Mucosa of rectum (tissue), 2 donors: ENCODE data around the gene AKT1S1.
"Not testable (repeated sequence)": the region's sequence is repeated elsewhere in the genome, so short reads cannot be mapped to it uniquely, and the experiment has no call there.

Source experiments
- H3K27ac ChIP-seq, 2 donors: one replicate each; pipeline ENCODE4 v1.7.0; 2013; ENCODE audit warnings: inconsistent platforms in 2 of 2, low read depth in 2 of 2, low read length in 2 of 2
- H3K27me3 ChIP-seq, 2 donors: one replicate each; pipeline ENCODE4 v1.7.0; 2013; ENCODE audit warnings: low read length in 2 of 2; ENCODE audit not compliant: control insufficient read depth in 2 of 2, insufficient read depth in 2 of 2
- H3K36me3 ChIP-seq, 2 donors: one replicate each; pipeline ENCODE4 v1.7.0; 2013; ENCODE audit warnings: low read length in 2 of 2; ENCODE audit not compliant: control insufficient read depth in 2 of 2, insufficient read depth in 2 of 2
- H3K4me1 ChIP-seq, 2 donors: one replicate each; pipeline ENCODE4 v1.7.0; 2013; ENCODE audit warnings: low read length in 2 of 2, mild to moderate bottlenecking in 1 of 2; ENCODE audit not compliant: control insufficient read depth in 2 of 2, insufficient read depth in 2 of 2
- H3K4me3 ChIP-seq, 2 donors: one replicate each; pipeline ENCODE4 v1.7.0; 2013; ENCODE audit warnings: low read length in 2 of 2
- H3K9ac ChIP-seq, 2 donors: one replicate each; pipeline ENCODE4 v1.7.0; 2013; ENCODE audit warnings: low read length in 2 of 2, low read depth in 1 of 2, mild to moderate bottlenecking in 1 of 2
- H3K9me3 ChIP-seq, 2 donors: one replicate each; pipeline ENCODE4 v1.7.0; 2013; ENCODE audit warnings: low read length in 2 of 2; ENCODE audit not compliant: control insufficient read depth in 2 of 2
- donor health status: healthy.
- donor health status: Normal muscosa, but diverticular disease.

Gene AKT1S1

GRCh38 chr19:49877020-49877878 lies at the start of gene AKT1S1, which contains the start of gene TBC1D17:
Gene AKT1S1 (minus strand): TSS chr19:49877355. CDS start chr19:49873295, 4,060 bp downstream.
Gene TBC1D17 (plus strand): TSS chr19:49877702. CDS start chr19:49877724, 22 bp downstream.
- H3K27ac ChIP-seq: peak within 1 kb of the TSS; percentile 98 to 99
- peaks cover 16 to 18% of the 10 kb centered on the region in 2 donors for H3K4me1 ChIP-seq
- peaks cover 29 to 31% of the 10 kb centered on the region in 2 donors for H3K36me3 ChIP-seq
- peak within 1 kb of the TSS; percentile 99 for H3K4me3 ChIP-seq
- no peaks in the 10 kb centered on the region for H3K27me3 ChIP-seq
- H3K9ac ChIP-seq: peak within 1 kb of the TSS; percentile 99 to 100
- H3K9me3 ChIP-seq: no peaks in the 10 kb centered on the region

GRCh38 chr19:49926515-49926914 lies 49.4 kb upstream of the AKT1S1 start:
- no peaks in the 10 kb centered on the region for H3K9me3 ChIP-seq
- no peaks in the 10 kb centered on the region for H3K27me3 ChIP-seq
- no peak overlapping the region for H3K4me3 ChIP-seq
- no peak overlapping the region for H3K27ac ChIP-seq
- peaks cover 8 to 17% of the 10 kb centered on the region in 2 donors for H3K4me1 ChIP-seq
- no peak overlapping the region for H3K9ac ChIP-seq
- H3K36me3 ChIP-seq: peaks cover 16 to 42% of the 10 kb centered on the region in 2 donors

GRCh38 chr19:49925486-49925885 lies 48.3 kb upstream of the AKT1S1 start:
- Histone ChIP-seq H3K4me1 (peaks cover 8 to 17% of the 10 kb centered on the region in 2 donors), H3K36me3 (peaks cover 16 to 47% of the 10 kb centered on the region in 2 donors), H3K9me3 (no peaks in the 10 kb centered on the region), H3K9ac (no peak overlapping the region), H3K4me3 (no peak overlapping the region), H3K27me3 (no peaks in the 10 kb centered on the region), H3K27ac (no peak overlapping the region)

DNA sequence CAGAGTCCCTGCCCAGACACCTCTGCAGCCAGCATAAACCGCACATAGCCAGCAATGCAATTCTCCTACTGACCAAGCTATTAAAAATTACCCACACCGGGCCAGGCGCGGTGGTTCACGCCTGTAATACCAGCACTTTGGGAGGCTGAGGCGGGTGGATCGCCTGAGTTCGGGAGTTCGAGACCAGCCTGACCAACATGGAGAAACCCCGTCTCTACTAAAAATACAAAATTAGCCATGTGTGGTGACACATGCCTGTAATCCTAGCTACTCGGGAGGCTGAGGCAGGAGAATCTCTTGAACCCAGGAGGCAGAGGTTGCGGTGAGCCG lies 47.7 kb upstream of the AKT1S1 start:
- H3K9ac ChIP-seq, H3K4me3 ChIP-seq, H3K9me3 ChIP-seq, H3K27me3 ChIP-seq, H3K27ac ChIP-seq: not testable (repeated sequence)
- Histone ChIP-seq H3K4me1 (peaks cover 8 to 17% of the 10 kb centered on the region in 2 donors), H3K36me3 (peaks cover 16 to 47% of the 10 kb centered on the region in 2 donors)

DNA sequence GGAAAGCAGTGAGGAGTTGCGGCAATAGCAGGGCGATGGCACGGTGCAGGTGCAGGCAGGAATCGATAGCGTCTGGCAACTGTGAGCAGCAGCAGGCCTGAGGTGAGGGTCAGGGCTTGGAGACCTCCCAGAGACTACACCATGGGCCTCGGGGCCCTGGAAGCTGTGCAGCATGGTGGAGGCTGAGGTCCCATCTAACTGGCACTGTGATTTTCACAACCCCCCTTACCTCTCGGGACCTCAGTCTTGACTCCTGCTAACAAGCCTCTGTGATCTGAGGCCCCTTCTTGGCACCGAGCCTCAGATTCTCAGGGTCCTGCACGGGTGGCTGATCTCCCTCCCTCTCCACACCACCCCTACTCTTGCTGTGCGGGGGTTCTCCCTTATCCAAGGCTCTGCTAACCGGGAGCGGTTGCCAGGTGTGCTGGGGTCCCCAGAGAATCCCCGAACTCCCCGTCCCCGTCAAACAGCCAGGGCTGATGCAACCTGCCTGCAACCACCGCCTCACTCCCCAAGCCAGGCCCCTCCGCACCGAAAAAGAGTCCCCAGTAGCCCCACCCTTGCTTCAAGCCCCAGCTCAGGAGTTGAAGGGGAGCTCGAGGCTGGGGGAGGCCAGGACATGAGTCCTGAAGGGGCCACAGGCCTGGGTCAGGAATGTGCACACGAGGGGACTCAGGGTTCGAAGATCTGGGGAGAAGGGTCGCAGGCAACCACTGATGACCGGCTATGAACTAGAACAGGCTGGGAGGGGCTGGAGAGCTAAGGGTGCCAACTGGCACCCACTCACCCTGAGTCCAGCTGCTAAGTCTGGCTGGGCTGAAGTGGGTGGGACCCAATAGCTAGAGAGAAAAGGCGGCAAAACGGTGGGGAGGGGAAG lies 47.1 kb upstream of the AKT1S1 start:
- no peak overlapping the region for H3K9ac ChIP-seq
- H3K4me3 ChIP-seq: no peak overlapping the region
- H3K4me1 ChIP-seq: peaks cover 8 to 17% of the 10 kb centered on the region in 2 donors
- H3K27me3 ChIP-seq: no peaks in the 10 kb centered on the region
- no peaks in the 10 kb centered on the region for H3K9me3 ChIP-seq
- H3K36me3 ChIP-seq: peaks cover 16 to 47% of the 10 kb centered on the region in 2 donors
- H3K27ac ChIP-seq: no peak overlapping the region

- Histone ChIP-seq H3K9me3 (no peaks in the 10 kb centered on the region), H3K9ac (no peak overlapping the region), H3K27ac (no peak overlapping the region), H3K4me1 (peaks cover 8 to 12% of the 10 kb centered on the region in 2 donors), H3K27me3 (no peaks in the 10 kb centered on the region), H3K4me3 (no peak overlapping the region), H3K36me3 (peaks cover 17 to 49% of the 10 kb centered on the region in 2 donors)
Observed at GRCh38 chr19:49923055-49924003, 46.2 kb upstream of the AKT1S1 start.

DNA sequence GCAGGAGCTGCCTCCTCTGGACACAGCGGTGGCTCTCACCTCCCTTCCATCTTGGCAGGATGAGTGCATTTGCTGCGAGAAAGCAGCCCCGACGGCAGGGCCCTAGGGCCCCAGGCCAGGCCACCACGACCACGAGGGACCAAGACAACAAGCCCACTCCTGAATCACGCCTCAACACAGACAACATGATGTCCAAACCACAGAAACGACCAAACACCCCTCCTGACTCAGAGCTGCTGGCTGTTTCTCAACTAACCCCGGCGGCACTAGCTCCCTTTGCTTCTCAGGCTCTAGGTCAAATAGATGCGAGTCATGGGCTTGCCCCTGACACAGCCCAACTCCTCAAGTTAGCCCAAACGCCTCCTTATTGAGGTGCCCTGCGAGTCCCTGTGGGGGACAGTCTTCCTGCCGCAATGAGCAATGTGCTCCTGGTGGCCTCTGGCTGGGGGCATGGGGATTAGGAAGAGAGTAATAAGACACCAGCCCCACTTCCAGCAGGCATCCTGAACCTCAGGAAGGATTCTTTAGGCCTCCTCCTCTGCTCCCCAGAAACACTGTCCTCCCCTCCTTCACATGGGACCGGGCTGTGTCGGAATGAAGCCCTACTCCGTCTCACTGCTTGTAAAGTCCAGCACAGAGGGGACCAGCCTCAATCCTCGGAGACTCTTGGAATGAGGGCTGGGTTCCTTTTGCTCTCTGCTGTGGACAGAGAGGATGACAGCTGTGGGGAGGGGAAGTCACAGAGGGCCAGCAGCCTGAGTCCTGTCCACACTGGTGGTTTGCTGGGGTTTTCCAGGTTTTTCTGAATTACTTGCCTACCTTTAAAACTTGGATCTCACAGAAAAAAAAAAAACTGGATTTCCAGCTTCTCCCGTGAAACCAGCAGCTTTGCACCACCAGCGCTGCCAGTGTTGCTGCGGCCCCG lies 45.0 kb upstream of the AKT1S1 start:
- Histone ChIP-seq H3K9ac (no peak overlapping the region), H3K36me3 (peaks cover 23 to 47% of the 10 kb centered on the region in 2 donors), H3K9me3 (no peaks in the 10 kb centered on the region), H3K27ac (no peak overlapping the region), H3K4me3 (no peak overlapping the region), H3K4me1 (peaks cover 0 to 3% of the 10 kb centered on the region in 2 donors), H3K27me3 (no peaks in the 10 kb centered on the region)

DNA sequence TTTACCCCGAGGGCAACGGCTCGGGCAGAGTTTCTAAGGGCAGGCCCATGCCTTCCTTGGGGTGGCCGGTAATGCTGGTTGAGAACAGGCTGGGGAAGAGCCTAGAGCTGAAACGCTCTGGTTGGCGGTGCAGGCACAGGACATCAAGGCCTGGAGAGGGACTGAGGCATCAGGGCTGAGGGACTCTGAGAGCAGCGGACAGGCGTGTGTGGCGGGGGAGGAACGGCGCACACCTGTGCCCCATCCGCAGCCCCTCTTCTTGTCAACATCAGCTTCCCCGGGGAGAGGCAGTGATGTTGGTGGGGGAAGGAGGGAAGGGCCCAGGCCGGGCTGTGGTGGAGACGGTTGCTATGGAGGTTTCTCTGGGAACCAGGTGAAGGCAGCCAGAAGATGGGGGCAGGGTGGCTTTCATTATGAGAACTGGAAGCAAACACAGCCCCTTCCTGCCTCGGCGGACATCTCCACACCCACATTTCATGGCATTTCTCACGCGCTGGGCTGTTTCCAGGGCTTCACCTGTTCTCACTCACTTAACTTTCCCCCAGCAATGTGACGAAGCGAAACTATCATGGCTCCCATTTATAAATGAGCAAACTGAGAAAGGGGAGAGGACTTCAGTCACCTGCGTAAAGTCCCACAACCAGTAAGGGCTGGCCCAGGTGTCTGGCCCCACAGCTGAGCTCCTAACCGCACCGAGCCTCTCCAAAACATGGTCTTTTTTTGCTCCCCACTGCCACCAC lies 43.6 kb upstream of the AKT1S1 start:
- Histone ChIP-seq H3K27ac (no peak overlapping the region), H3K4me1 (peaks cover 0 to 3% of the 10 kb centered on the region in 2 donors), H3K27me3 (no peaks in the 10 kb centered on the region), H3K9me3 (no peaks in the 10 kb centered on the region), H3K4me3 (no peak overlapping the region), H3K36me3 (peaks cover 28 to 47% of the 10 kb centered on the region in 2 donors), H3K9ac (no peak overlapping the region)
